Vagina (tissue), 2 donors: Measurements from ENCODE around the gene ELK3.

ENCODE experiments used
- CTCF ChIP-seq, 3 experiments: fragments of 450-650 bp in 2 of 3; fragments of 200-600 bp in 1 of 3; sonication (generic) in 1 of 3; IDR thresholded peaks; one replicate each; pipeline ENCODE4 v1.5.1; 2017 to 2019; ENCODE audit warnings: antibody characterized with exemption in 3 of 3, mild to moderate bottlenecking in 2 of 3, moderate library complexity in 2 of 3
- POLR2A ChIP-seq, 2 donors: fragments of 450-650 bp; IDR thresholded peaks; one replicate each; pipeline ENCODE4 v1.6.1; 2017; ENCODE audit warnings: antibody characterized with exemption in 2 of 2, mild to moderate bottlenecking in 2 of 2, moderate library complexity in 2 of 2
- POLR2AphosphoS5 ChIP-seq, 2 donors: sonication (generic); formaldehyde crosslinking; IDR thresholded peaks; one replicate each; pipeline ENCODE4 v1.9.0; 2017; ENCODE audit warnings: antibody characterized with exemption in 2 of 2, mild to moderate bottlenecking in 2 of 2, low read depth in 1 of 2; ENCODE audit not compliant: insufficient read depth in 1 of 2

- TF ChIP-seq CTCF (IDR thresholded peaks at IDR 0.05) = no peak
- TF ChIP-seq POLR2AphosphoS5 (IDR thresholded peaks at IDR 0.05; ENCODE audit: insufficient read depth in 1 of 2, low read depth in 1 of 2) = no peak
- TF ChIP-seq POLR2A (IDR thresholded peaks at IDR 0.05) = no peak
Observed at GRCh38 chr12:96241431-96241830, 47.3 kb downstream of the ELK3 start.
